ENCODE data around the gene RHOBTB3. TPM values are rescaled to one million over a fixed set of nuclear protein-coding genes. Genes with fewer than 3 reads are reported as not detected.

Gene RHOBTB3
- total RNA-seq, 1 donor from 2014 or later = 21.6 TPM

DNA sequence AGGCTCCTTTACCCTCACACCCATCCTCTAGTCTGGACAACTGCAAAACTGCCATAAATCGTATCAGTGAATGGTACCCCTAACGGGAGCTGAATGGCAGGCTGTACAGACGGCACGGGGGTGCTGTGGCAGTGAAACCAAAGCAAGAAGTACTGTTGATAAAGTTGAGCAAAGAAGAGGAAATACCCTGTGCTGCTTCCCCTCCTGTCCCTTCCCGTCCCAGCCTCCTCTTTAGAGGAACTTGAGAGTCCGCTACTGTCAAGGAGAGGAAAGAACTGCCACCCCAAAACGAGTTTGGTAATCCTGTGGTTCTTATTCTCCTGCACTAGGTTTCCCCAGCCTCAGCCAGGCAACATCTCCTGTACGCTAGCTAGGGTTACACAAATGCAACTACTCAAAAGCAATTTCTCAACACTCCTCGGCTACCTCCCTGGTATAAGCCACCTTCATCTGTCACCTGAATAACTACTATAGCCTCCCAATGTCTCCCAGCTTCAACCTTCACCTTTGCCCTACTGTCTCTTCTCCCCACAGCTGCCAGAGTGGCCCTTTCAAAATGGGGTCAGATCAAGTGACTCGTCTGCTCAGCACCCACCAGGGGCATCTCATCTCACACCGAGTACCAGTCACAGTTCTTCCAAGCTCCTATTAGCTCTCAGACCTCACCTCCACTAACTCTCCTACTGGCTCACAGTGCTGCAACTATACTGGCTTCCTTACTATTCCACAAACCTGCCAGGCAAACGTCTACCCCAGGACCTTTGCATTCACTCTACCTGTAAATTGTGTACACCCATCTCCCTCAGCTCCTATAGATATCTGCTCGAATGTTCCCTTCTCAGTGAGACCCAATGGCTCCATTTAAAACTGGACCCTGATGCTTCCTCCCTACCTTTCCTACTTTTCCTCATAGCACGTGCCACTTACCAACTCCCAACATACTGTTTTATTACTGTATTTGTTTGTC lies 87.3 kb downstream of the RHOBTB3 start:
- H3K27me3 ChIP-seq (ENCODE audit: control insufficient read depth, insufficient read depth, low read length) = no peaks in the 10 kb centered on the region
- FAIRE-seq (no peak), DNase-seq (ENCODE audit: low read depth) (no peak)
- TF ChIP-seq, protein P1, sequence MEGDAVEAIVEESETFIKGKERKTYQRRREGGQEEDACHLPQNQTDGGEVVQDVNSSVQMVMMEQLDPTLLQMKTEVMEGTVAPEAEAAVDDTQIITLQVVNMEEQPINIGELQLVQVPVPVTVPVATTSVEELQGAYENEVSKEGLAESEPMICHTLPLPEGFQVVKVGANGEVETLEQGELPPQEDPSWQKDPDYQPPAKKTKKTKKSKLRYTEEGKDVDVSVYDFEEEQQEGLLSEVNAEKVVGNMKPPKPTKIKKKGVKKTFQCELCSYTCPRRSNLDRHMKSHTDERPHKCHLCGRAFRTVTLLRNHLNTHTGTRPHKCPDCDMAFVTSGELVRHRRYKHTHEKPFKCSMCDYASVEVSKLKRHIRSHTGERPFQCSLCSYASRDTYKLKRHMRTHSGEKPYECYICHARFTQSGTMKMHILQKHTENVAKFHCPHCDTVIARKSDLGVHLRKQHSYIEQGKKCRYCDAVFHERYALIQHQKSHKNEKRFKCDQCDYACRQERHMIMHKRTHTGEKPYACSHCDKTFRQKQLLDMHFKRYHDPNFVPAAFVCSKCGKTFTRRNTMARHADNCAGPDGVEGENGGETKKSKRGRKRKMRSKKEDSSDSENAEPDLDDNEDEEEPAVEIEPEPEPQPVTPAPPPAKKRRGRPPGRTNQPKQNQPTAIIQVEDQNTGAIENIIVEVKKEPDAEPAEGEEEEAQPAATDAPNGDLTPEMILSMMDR (IDR thresholded peaks at IDR 0.05; ENCODE audit: insufficient read depth, low read length, severe bottlenecking) = no peak
- peaks cover 9% of the 10 kb centered on the region for H3K36me3 ChIP-seq (ENCODE audit: control insufficient read depth, insufficient read depth, low read length)
- no peak overlapping the region for H3K4me3 ChIP-seq (ENCODE audit: low read depth, low read length)

DNA sequence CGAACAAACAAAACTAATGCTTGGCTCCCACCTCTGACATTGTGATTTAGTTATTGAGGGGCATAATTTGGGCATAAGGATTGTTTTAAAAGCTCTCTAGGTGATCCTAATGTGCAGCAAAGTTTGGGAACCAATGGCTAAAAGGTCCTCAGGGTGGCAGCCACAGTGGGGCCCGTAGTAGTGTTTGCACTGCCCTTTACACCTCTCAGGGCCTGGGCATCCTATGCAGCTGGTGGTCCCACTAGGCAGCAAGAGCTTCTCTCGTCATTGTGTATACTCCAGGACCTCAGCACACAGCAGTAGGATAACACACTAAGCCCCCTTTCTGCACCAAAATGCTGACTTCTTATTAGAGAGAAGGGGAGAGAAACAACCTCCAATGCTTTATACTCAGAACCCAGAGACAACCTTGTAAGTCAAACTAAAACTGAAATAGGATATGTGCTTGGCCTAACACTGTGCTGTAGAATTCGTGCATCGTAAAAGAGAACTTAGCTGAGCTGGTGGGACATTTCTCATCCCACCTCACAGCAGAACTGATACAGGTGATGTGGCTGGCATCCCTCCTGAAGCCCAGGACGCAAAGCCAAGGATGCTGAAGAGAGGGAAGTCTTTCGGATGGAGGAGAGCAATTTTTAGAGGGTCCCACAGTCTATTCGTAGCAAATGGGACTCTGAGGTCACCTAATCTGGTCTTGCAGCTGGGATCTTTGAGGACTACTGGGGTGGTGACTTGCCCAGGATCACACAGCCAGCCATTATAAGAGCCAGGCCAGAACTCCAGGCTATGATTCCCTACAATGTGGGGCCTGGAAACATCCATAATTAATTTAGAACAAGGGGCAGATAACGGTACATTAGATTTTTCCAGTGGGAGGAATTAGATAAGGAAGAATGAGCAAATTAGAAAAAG lies 90.2 kb downstream of the RHOBTB3 start:
- TF ChIP-seq, protein P1 (IDR thresholded peaks at IDR 0.05; ENCODE audit: insufficient read depth, low read length, severe bottlenecking) = no peak
- FAIRE-seq (no peak), DNase-seq (ENCODE audit: low read depth) (no peak)
- peaks cover 3% of the 10 kb centered on the region for H3K36me3 ChIP-seq (ENCODE audit: control insufficient read depth, insufficient read depth, low read length)
- H3K27me3 ChIP-seq (ENCODE audit: control insufficient read depth, insufficient read depth, low read length) = no peaks in the 10 kb centered on the region
- peak overlapping the region; percentile 75 for H3K4me3 ChIP-seq (ENCODE audit: low read depth, low read length)

DNA sequence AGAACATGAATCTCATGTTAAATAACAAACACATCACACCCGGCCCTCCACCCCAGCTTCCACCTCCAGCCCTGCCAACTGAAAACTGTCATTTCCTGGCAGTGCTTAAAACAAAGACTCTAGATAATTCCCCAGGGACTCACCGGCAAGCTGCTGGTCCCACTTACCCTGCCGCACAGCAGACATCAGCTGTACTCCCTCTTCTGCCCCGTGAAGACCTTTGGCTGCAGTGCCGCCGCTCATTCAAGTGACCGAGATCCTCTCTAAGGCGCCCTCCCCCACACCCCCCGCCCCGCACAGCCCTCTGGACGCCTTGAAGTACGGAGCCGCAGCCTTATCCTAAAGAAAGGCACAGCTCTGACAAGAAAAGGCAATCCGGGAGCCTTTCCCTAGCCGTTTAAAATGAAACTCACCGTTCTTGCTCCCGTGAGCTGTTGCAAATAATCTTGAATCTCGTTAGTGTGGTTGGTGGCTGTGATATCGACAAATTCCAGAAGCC lies 91.0 kb downstream of the RHOBTB3 start:
- TF ChIP-seq, protein P1 (IDR thresholded peaks at IDR 0.05; ENCODE audit: insufficient read depth, low read length, severe bottlenecking) = no peak
- FAIRE-seq = no peak
- Histone ChIP-seq H3K27me3 (ENCODE audit: control insufficient read depth, insufficient read depth, low read length) (no peaks in the 10 kb centered on the region), H3K4me3 (ENCODE audit: low read depth, low read length) (peak overlapping the region; percentile 75), H3K36me3 (ENCODE audit: control insufficient read depth, insufficient read depth, low read length) (peaks cover 3% of the 10 kb centered on the region)
- no peak for DNase-seq (ENCODE audit: low read depth)

DNA sequence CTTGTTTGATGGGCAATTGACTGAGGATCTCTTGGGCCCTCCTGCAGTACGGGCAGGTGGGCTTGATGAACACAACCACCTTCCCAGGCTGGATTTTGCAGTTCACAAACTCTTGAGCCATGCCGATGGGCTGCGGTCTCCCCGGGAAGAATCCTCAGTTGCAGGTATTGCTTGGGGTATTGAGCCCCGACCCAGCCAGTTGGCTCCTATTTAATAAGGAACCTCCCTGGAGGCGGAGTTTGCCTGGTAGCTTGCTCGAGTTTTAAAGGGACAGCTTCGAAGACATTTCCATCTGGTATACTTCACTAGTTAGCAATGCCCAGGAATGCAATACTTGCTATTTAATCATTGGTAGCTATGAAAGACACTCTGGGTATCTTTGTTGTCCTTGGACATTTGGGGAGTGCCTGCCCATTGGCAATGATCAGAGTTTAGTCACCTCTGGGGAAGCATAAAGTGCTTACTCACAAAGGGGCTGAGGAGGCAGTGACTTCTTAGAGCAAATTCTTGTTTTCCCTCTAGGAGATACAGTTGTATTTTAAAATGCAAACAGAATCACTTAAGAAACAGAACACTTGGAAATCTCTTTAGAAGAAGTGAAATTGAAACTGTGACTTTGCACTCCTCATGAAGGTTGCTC lies 91.5 kb downstream of the RHOBTB3 start, which contains the start of gene GLRX:
Gene GLRX (minus strand): TSS at position 185 of the 640 bp plus-strand sequence. CDS start 64 bp downstream, at position 121.
- DNase-seq (ENCODE audit: low read depth) = peak; percentile 97
- no peak for FAIRE-seq
- TF ChIP-seq, protein P1 (IDR thresholded peaks at IDR 0.05; ENCODE audit: insufficient read depth, low read length, severe bottlenecking) = no peak
- H3K4me3 ChIP-seq (ENCODE audit: low read depth, low read length) = peak within 1 kb of the TSS; percentile 75
- H3K27me3 ChIP-seq (ENCODE audit: control insufficient read depth, insufficient read depth, low read length) = no peaks in the 10 kb centered on the region
- H3K36me3 ChIP-seq (ENCODE audit: control insufficient read depth, insufficient read depth, low read length) = peaks cover 2% of the 10 kb centered on the region

DNA sequence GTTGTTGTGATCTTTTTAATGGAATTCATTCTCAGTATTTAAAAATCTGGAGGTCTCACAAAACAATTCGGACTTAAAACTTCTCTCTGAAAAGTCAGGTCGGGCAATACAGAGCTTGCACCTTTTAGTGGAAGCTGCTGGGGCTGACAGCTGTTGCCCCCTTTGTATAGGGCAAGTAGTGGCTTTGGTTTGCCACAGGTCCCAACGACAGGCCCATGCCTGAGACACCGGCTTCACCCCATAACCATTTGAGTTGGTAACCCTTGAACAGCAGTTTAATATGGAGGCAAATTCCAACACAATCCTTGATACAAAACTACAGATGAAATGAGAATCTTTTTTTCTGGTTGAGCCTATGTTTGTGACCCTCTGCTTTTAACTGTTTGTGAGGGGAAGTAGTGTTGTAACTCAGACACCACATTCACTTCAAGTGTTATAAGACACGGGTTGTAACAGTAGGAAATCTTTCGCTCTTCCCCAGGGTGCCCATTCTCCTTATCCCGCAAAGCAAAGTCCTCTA lies 92.1 kb downstream of the RHOBTB3 start:
- DNase-seq (ENCODE audit: low read depth) (no peak), FAIRE-seq (no peak)
- peaks cover 2% of the 10 kb centered on the region for H3K36me3 ChIP-seq (ENCODE audit: control insufficient read depth, insufficient read depth, low read length)
- H3K4me3 ChIP-seq (ENCODE audit: low read depth, low read length) = no peak overlapping the region
- TF ChIP-seq, protein P1 (IDR thresholded peaks at IDR 0.05; ENCODE audit: insufficient read depth, low read length, severe bottlenecking) = no peak
- H3K27me3 ChIP-seq (ENCODE audit: control insufficient read depth, insufficient read depth, low read length) = no peaks in the 10 kb centered on the region
